ENCODE results near the gene EPHA8.

- TF ChIP-seq HDAC2 (IDR thresholded peaks at IDR 0.05), result no peak
- TF ChIP-seq REST (IDR thresholded peaks at IDR 0.05), result no peak
- no peak for TF ChIP-seq CBX2 (IDR thresholded peaks at IDR 0.05; ENCODE audit: borderline replicate concordance, low read depth)
- no peak for TF ChIP-seq MAZ (IDR thresholded peaks at IDR 0.05; ENCODE audit: borderline replicate concordance, low read depth, low read length)
- TF ChIP-seq RCOR1 (IDR thresholded peaks at IDR 0.05; ENCODE audit: low read depth, low read length), result no peak
- TF ChIP-seq EP300 (IDR thresholded peaks at IDR 0.05), result no peak
- no peak for TF ChIP-seq CTCF (IDR thresholded peaks at IDR 0.05)
- no peak for TF ChIP-seq FOSB (CRISPR knock-in tag; IDR thresholded peaks at IDR 0.05)
- TF ChIP-seq CHD2 (IDR thresholded peaks at IDR 0.05; ENCODE audit: low read length, partially characterized antibody), result no peak
Observed at GRCh38 chr1:22592919-22593790, 29.9 kb downstream of the EPHA8 start.
